GM23338 (cell line): ENCODE measurements around the gene TMUB1. TPM values are rescaled to one million over a fixed set of nuclear protein-coding genes. Genes with fewer than 3 reads are reported as not detected.

Source experiments
- ATAC-seq: fragments of 200-7000 bp; cut with Tn5 transposase; 3 replicates; pipeline ENCODE4 v1.9.1; 2020
- DNase-seq: peaks from one replicate; pipeline ENCODE4 v3.0.0-alpha.2; 2015; ENCODE audit warnings: low spot score
- H2AFZ ChIP-seq: fragments of 200-600 bp; sonication (generic); 2 replicates; pipeline ENCODE4 v1.8.0; 2016; ENCODE audit warnings: antibody characterized with exemption, mild to moderate bottlenecking, moderate library complexity
- H3F3A ChIP-seq: fragments of 200-600 bp; sonication (generic); replicated peaks from 2 replicates; pipeline ENCODE4 v1.8.0; 2017; ENCODE audit warnings: antibody characterized with exemption, mixed run types, low read depth
- H3K27ac ChIP-seq: fragments of 200-600 bp; sonication (generic); 2 replicates; pipeline ENCODE4 v1.6.1; 2016; ENCODE audit warnings: low read depth
- H3K27me3 ChIP-seq: fragments of 200-600 bp; sonication (generic); 2 replicates; pipeline ENCODE4 v1.8.0; 2016; ENCODE audit warnings: mild to moderate bottlenecking, mixed run types, moderate library complexity; ENCODE audit not compliant: insufficient read depth
- H3K36me3 ChIP-seq: fragments of 200-600 bp; sonication (generic); 2 replicates; pipeline ENCODE4 v1.8.0; 2016; ENCODE audit warnings: mild to moderate bottlenecking; ENCODE audit not compliant: insufficient read depth
- H3K4me1 ChIP-seq: fragments of 200-600 bp; sonication (generic); 2 replicates; pipeline ENCODE4 v1.8.0; 2016; ENCODE audit warnings: mild to moderate bottlenecking, moderate library complexity; ENCODE audit not compliant: insufficient read depth
- H3K4me2 ChIP-seq: fragments of 200-600 bp; sonication (generic); 2 replicates; pipeline ENCODE4 v1.7.1; 2017; ENCODE audit warnings: mixed run types
- H3K4me3 ChIP-seq: fragments of 200-600 bp; sonication (generic); 2 replicates; pipeline ENCODE4 v1.6.1; 2016; ENCODE audit warnings: mixed run types
- H3K79me2 ChIP-seq: fragments of 200-600 bp; sonication (generic); replicated peaks from 2 replicates; pipeline ENCODE4 v1.8.0; 2017; ENCODE audit warnings: mild to moderate bottlenecking; ENCODE audit not compliant: insufficient read depth
- H3K9me2 ChIP-seq: fragments of 200-600 bp; sonication (generic); 2 replicates; pipeline ENCODE4 v1.8.0; 2017; ENCODE audit not compliant: insufficient read depth
- H4K20me1 ChIP-seq: fragments of 200-600 bp; sonication (generic); replicated peaks from 2 replicates; pipeline ENCODE4 v1.8.0; 2017; ENCODE audit warnings: mild to moderate bottlenecking; ENCODE audit not compliant: insufficient read depth
- H3K27ac Mint-ChIP-seq: 2 replicates; pipeline ENCODE4 v1.8.0; 2020; ENCODE audit warnings: inconsistent platforms, mild to moderate bottlenecking, moderate library complexity, mixed read lengths
- H3K27me3 Mint-ChIP-seq: 3 replicates; pipeline ENCODE4 v1.8.0; 2022; ENCODE audit warnings: low read depth, mild to moderate bottlenecking, moderate library complexity, mixed read lengths, inconsistent platforms; ENCODE audit not compliant: insufficient read depth, poor library complexity
- H3K36me3 Mint-ChIP-seq: 3 replicates; pipeline ENCODE4 v1.8.0; 2021; ENCODE audit warnings: low read depth, mild to moderate bottlenecking, inconsistent platforms, moderate library complexity, mixed read lengths
- H3K4me1 Mint-ChIP-seq: 3 replicates; pipeline ENCODE4 v1.8.0; 2020; ENCODE audit warnings: mild to moderate bottlenecking, inconsistent platforms, mixed read lengths
- H3K4me3 Mint-ChIP-seq: 3 replicates; pipeline ENCODE4 v1.8.0; 2021; ENCODE audit warnings: moderate library complexity, mild to moderate bottlenecking, inconsistent platforms, mixed read lengths
- H3K9me3 Mint-ChIP-seq: 3 replicates; pipeline ENCODE4 v1.8.0; 2020; ENCODE audit warnings: moderate library complexity, mild to moderate bottlenecking, inconsistent platforms, mixed read lengths
- ETS1 ChIP-seq: IDR thresholded peaks from 2 replicates; pipeline ENCODE4 v1.6.1; 2016; ENCODE audit warnings: antibody characterized with exemption
- EZH2 ChIP-seq: fragments of 200-600 bp; sonication (generic); IDR thresholded peaks from one replicate; pipeline ENCODE4 v1.8.0; 2017; ENCODE audit warnings: antibody characterized with exemption, mild to moderate bottlenecking, low read depth; ENCODE audit not compliant: unreplicated experiment
- EZH2phosphoT487 ChIP-seq: fragments of 200-600 bp; sonication (generic); IDR thresholded peaks from one replicate; pipeline ENCODE4 v1.8.1; 2018; ENCODE audit warnings: antibody characterized with exemption; ENCODE audit not compliant: unreplicated experiment
- JUNB ChIP-seq: IDR thresholded peaks from one replicate; pipeline ENCODE4 v1.6.1; 2016; ENCODE audit warnings: antibody characterized with exemption; ENCODE audit not compliant: unreplicated experiment
- POLR2AphosphoS5 ChIP-seq: IDR thresholded peaks from 2 replicates; pipeline ENCODE4 v1.6.1; 2016; ENCODE audit warnings: antibody characterized with exemption, low read depth
- REST ChIP-seq: IDR thresholded peaks from one replicate; pipeline ENCODE4 v1.6.1; 2018; ENCODE audit warnings: antibody characterized with exemption; ENCODE audit not compliant: unreplicated experiment
- ZNF331 ChIP-seq: fragments of 250-450 bp; sonication (Bioruptor Pico); IDR thresholded peaks from 2 replicates; pipeline ENCODE4 v1.5.0; 2020; ENCODE audit warnings: low read depth, mild to moderate bottlenecking, moderate library complexity
- ZNF462 ChIP-seq: fragments of 250-450 bp; sonication (Bioruptor Pico); IDR thresholded peaks from 2 replicates; pipeline ENCODE4 v1.5.0; 2020; ENCODE audit warnings: mild to moderate bottlenecking, moderate library complexity
- polyA plus RNA-seq: library from polyadenylated mRNA; unstranded; fragments of >200 nt; fragmentation: Nextera tagmentation; extraction: Ambion mirVana; gene quantifications from 2 replicates; pipeline ENCODE4 v1.2.1, GENCODE V29; 2016
- total RNA-seq: library from RNA; depleted of rRNA; stranded (reverse); fragments of >200 nt; shearing (Covaris generic); gene quantifications from 2 replicates; pipeline ENCODE4 v1.2.3, GENCODE V29; 2014

TMUB1 gene
- total and polyA plus RNA-seq, 2 experiments from 2014 or later, result 47.6 to 61.1 TPM

- H3K4me1 ChIP-seq, result peaks cover 22% of the 10 kb centered on the region
- Mint-ChIP-seq H3K9me3 (no peaks in the 10 kb centered on the region), H3K27me3 (peaks cover 21% of the 10 kb centered on the region), H3K4me1 (peaks cover 38% of the 10 kb centered on the region), H3K4me3 (peak overlapping the region; percentile 57), H3K36me3 (peaks cover 3% of the 10 kb centered on the region; the same call in 2 of the 3 replicates), H3K27ac (no peak overlapping the region)
- H3K36me3 ChIP-seq, result no peaks in the 10 kb centered on the region
- ATAC-seq, result peak; percentile 23
- peak; percentile 79 for DNase-seq
- H2AFZ ChIP-seq, result no peak overlapping the region
- H3K27ac ChIP-seq, result peak overlapping the region; percentile 32; the same call in 1 of the 2 replicates
- H3K4me2 ChIP-seq, result peak overlapping the region; percentile 79
- peaks cover 25% of the 10 kb centered on the region for H3K27me3 ChIP-seq
- peaks cover 15% of the 10 kb centered on the region for H3F3A ChIP-seq
- no peaks in the 10 kb centered on the region for H3K9me2 ChIP-seq
- no peak for TF ChIP-seq ZNF331
- TF ChIP-seq POLR2AphosphoS5, result no peak
- no peak for TF ChIP-seq EZH2
- no peak for TF ChIP-seq REST
- TF ChIP-seq JUNB, result no peak
- no peak for TF ChIP-seq EZH2phosphoT487
- TF ChIP-seq ZNF462, result no peak
- TF ChIP-seq ETS1, result no peak
- H4K20me1 ChIP-seq, result peaks cover 47% of the 10 kb centered on the region
- peak overlapping the region; percentile 50; the same call in 1 of the 2 replicates for H3K4me3 ChIP-seq
- peaks cover 17% of the 10 kb centered on the region for H3K79me2 ChIP-seq
Observed at GRCh38 chr7:151113344-151114150, 30.3 kb upstream of the TMUB1 start.
